Endothelial cell of umbilical vein (primary cell): ENCODE measurements around the gene ETV6. TPM values are rescaled to one million over a fixed set of nuclear protein-coding genes. Genes with fewer than 3 reads are reported as not detected.

Source experiments
- BruUV-seq: library from RNA; stranded (reverse); fragments of 400-500 nt; replicated peaks from 2 replicates; lab custom pipeline; 2021; lab: Mats Ljungman, UMichigan
- CTCF ChIA-PET: fragments of 300-600, 350-600 bp; sonication (Branson Sonifier 250); formaldehyde crosslinking; loops from one replicate; lab custom pipeline; 2021; ENCODE audit warnings: antibody characterized with exemption, inconsistent platforms; lab: Charles Lee
- POLR2A ChIA-PET: fragments of 300-600, 350-600 bp; sonication (Branson Sonifier 250); formaldehyde crosslinking; loops from one replicate; lab custom pipeline; 2021; ENCODE audit warnings: antibody characterized with exemption, inconsistent platforms; lab: Charles Lee
- DNase-seq: peaks from one replicate; pipeline ENCODE4 v3.0.0-alpha.2; 2011; ENCODE audit warnings: low read depth, low spot score
- FAIRE-seq: peaks from 2 replicates; lab custom pipeline; 2011; peaks lifted over from hg19 to GRCh38; lab: Jason Lieb, UNC
- H2AFZ ChIP-seq: 2 replicates; pipeline ENCODE4 v1.6.0; 2012; ENCODE audit warnings: low read depth, low read length, control low read depth, inconsistent platforms
- H3K27ac ChIP-seq: 2 replicates; pipeline ENCODE4 v1.5.1; 2011; ENCODE audit warnings: low read depth, mild to moderate bottlenecking, control low read depth, low read length, moderate library complexity; ENCODE audit not compliant: insufficient read depth
- H3K27me3 ChIP-seq, 2 experiments: 2 replicates each; pipeline versions ENCODE4 v1.6.0 to v1.6.1; 2011; ENCODE audit warnings: low read length in 2 of 2, mixed read lengths in 1 of 2; ENCODE audit not compliant: control insufficient read depth in 2 of 2, insufficient read depth in 2 of 2
- H3K36me3 ChIP-seq, 2 experiments: 2 replicates in 1 of 2; 3 replicates in 1 of 2; pipeline ENCODE4 v1.5.1; 2011; ENCODE audit warnings: low read length in 2 of 2, mild to moderate bottlenecking in 1 of 2, moderate library complexity in 1 of 2; ENCODE audit not compliant: control insufficient read depth in 2 of 2, insufficient read depth in 2 of 2; ENCODE audit errors: extremely low read depth in 1 of 2
- H3K4me1 ChIP-seq: 3 replicates; pipeline ENCODE4 v1.5.1; 2011; ENCODE audit warnings: mild to moderate bottlenecking, low read length; ENCODE audit not compliant: control insufficient read depth, insufficient read depth; ENCODE audit errors: extremely low read depth
- H3K4me2 ChIP-seq: 2 replicates; pipeline ENCODE4 v1.6.1; 2011; ENCODE audit warnings: low read length, control low read depth, mixed read lengths; ENCODE audit not compliant: insufficient read depth
- H3K4me3 ChIP-seq, 3 experiments: fragments of 200-600 bp in 1 of 3; sonication (generic), shearing (Covaris generic) in 1 of 3; replicated peaks in 1 of 3; 2 replicates each; pipeline ENCODE4 v1.5.1; 2011 to 2016; ENCODE audit warnings: control low read depth in 3 of 3, low read length in 3 of 3, mild to moderate bottlenecking in 2 of 3, inconsistent platforms in 1 of 3, low read depth in 1 of 3, moderate library complexity in 1 of 3; ENCODE audit not compliant: insufficient read depth in 1 of 3
- H3K79me2 ChIP-seq: 2 replicates; pipeline ENCODE4 v1.6.0; 2012; ENCODE audit warnings: low read length, inconsistent platforms; ENCODE audit not compliant: control insufficient read depth, insufficient read depth
- H3K9ac ChIP-seq: replicated peaks from 2 replicates; pipeline ENCODE3; 2011; ENCODE audit warnings: low read length, control low read depth; ENCODE audit not compliant: insufficient read depth; ENCODE audit errors: extremely low read depth
- H3K9me1 ChIP-seq: replicated peaks from 3 replicates; pipeline ENCODE4 v1.6.0; 2011; ENCODE audit warnings: mild to moderate bottlenecking, low read length; ENCODE audit not compliant: control insufficient read depth, insufficient read depth; ENCODE audit errors: extremely low read depth
- H3K9me3 ChIP-seq: replicated peaks from 2 replicates; pipeline ENCODE4 v1.5.1; 2012; ENCODE audit warnings: low read length, inconsistent platforms; ENCODE audit not compliant: control insufficient read depth, insufficient read depth
- H4K20me1 ChIP-seq: replicated peaks from 2 replicates; pipeline ENCODE3; 2011; ENCODE audit warnings: mild to moderate bottlenecking, low read length; ENCODE audit not compliant: control insufficient read depth, insufficient read depth; ENCODE audit errors: extremely low read depth
- CTCF ChIP-seq, 2 donors: IDR thresholded peaks; 1 replicate in 1 of 2; 2 replicates in 1 of 2; pipeline ENCODE4 v1.5.1; 2011; ENCODE audit warnings: low read length in 2 of 2, mild to moderate bottlenecking in 2 of 2, moderate library complexity in 2 of 2, control low read depth in 1 of 2, inconsistent platforms in 1 of 2, low read depth in 1 of 2; ENCODE audit not compliant: insufficient read depth in 1 of 2; ENCODE audit errors: extremely low read depth in 1 of 2
- EZH2 ChIP-seq: IDR thresholded peaks from 2 replicates; pipeline ENCODE4 v1.6.1; 2012; ENCODE audit warnings: borderline replicate concordance, low read depth, mild to moderate bottlenecking, moderate library complexity, low read length, inconsistent platforms; ENCODE audit not compliant: severe bottlenecking
- FOS ChIP-seq: IDR thresholded peaks from 2 replicates; pipeline ENCODE4 v1.6.1; 2011; ENCODE audit warnings: mild to moderate bottlenecking, low read length, moderate library complexity, borderline replicate concordance; ENCODE audit not compliant: insufficient read depth
- GATA2 ChIP-seq: IDR thresholded peaks from 2 replicates; pipeline ENCODE4 v1.7.0; 2011; ENCODE audit warnings: low read depth, mild to moderate bottlenecking, moderate library complexity, mixed read lengths, low read length; ENCODE audit not compliant: insufficient read length, insufficient read depth
- JUN ChIP-seq: IDR thresholded peaks from 2 replicates; pipeline ENCODE4 v1.6.1; 2011; ENCODE audit warnings: borderline replicate concordance, low read depth; ENCODE audit not compliant: insufficient read length, insufficient read depth
- MAX ChIP-seq: IDR thresholded peaks from 2 replicates; pipeline ENCODE4 v1.6.1; 2011; ENCODE audit not compliant: insufficient read depth, insufficient read length
- MYC ChIP-seq: IDR thresholded peaks from one replicate; pipeline ENCODE4 v1.6.1; 2011; ENCODE audit warnings: mild to moderate bottlenecking, low read depth, low read length
- POLR2A ChIP-seq: IDR thresholded peaks from 2 replicates; pipeline ENCODE4 v1.6.1; 2012; ENCODE audit warnings: low read depth, mild to moderate bottlenecking, control low read depth, low read length
- POLR2AphosphoS5 ChIP-seq: IDR thresholded peaks from 2 replicates; pipeline ENCODE4 v1.6.1; 2012; ENCODE audit warnings: low read depth, mild to moderate bottlenecking, control low read depth, low read length, moderate library complexity; ENCODE audit not compliant: insufficient read depth
- dilution Hi-C: fragments of 300-500 bp; cut with MboI; formaldehyde crosslinking; loops from one replicate; pipeline ENCODE4 v1.15.0; 2019; ENCODE audit warnings: low sequenced_read_pairs; ENCODE audit not compliant: extremely low pct_ligation_motif_present
- intact Hi-C: fragments of 100-400 bp; cut with micrococcal nuclease; formaldehyde crosslinking; loops from one replicate; pipeline ENCODE4 v1.10.0; 2022
- polyA plus RNA-seq, 4 experiments: library from polyadenylated mRNA; depleted of rRNA in 3 of 4; stranded (reverse) in 3 of 4; unstranded in 1 of 4; fragments of >200 nt; gene quantifications; 2 replicates each; pipeline versions ENCODE4 v1.2.1 to v1.2.3, GENCODE V29; 2011 to 2012; ENCODE audit warnings: missing spikeins in 1 of 4
- total RNA-seq: library from RNA; stranded (reverse); gene quantifications from 2 replicates; pipeline ENCODE4 v1.2.3, GENCODE V29; 2021

Gene ETV6
- total and polyA plus RNA-seq, 2 donors (not counting 3 experiments of a cell fraction or from before 2014, with no cell fraction given), result 15.9 to 57.1 TPM

GRCh38 chr12:11718768-11719253, 69.3 kb downstream of the ETV6 start:
- H3K4me3 ChIP-seq, result no peak overlapping the region
- H3K27me3 ChIP-seq, result no peaks in the 10 kb centered on the region
- H3K27ac ChIP-seq, result peak overlapping the region; percentile 95
- H3K9ac ChIP-seq, result peak overlapping the region; percentile 63
- H3K9me3 ChIP-seq, result no peaks in the 10 kb centered on the region
- no peak overlapping the region for H3K4me2 ChIP-seq
- no peaks in the 10 kb centered on the region for H4K20me1 ChIP-seq
- BruUV-seq, result no TSS peak
- H3K79me2 ChIP-seq, result peaks cover 55% of the 10 kb centered on the region
- no peaks in the 10 kb centered on the region for H3K36me3 ChIP-seq
- TF ChIP-seq FOS (peak; percentile 46), CTCF (IDR thresholded peaks at IDR 0.05; ENCODE audit: extremely low read depth in 1 of 2, insufficient read depth in 1 of 2, low read depth in 1 of 2, low read length in 2 of 2) (no peak), EZH2 (no peak), POLR2A (no peak), JUN (no peak), POLR2AphosphoS5 (peak; percentile 22), MYC (no peak), MAX (no peak), GATA2 (peak; percentile 6)
- dilution Hi-C loops, result no loop called here
- no peak overlapping the region for H2AFZ ChIP-seq
- peak; percentile 79 for FAIRE-seq
- H3K9me1 ChIP-seq, result no peaks in the 10 kb centered on the region
- intact Hi-C loops, result loop anchor here (1.0 to 5.0 kb wide), 9 partner anchors 12 to 166 kb away; no protein-coding TSS in a partner anchor
- H3K4me1 ChIP-seq, result peaks cover 51% of the 10 kb centered on the region
- POLR2A ChIA-PET, result interaction anchor here (1.5 kb wide), 1 partner anchor 64 kb away, joined by 3 read pairs; no protein-coding TSS in a partner anchor
- CTCF ChIA-PET, result interaction anchor here (1.6 kb wide), 2 partner anchors 12 to 40 kb away, joined by 3 to 6 read pairs; no protein-coding TSS in a partner anchor
- peak; percentile 73 for DNase-seq
